Tibial nerve (tissue), 4 donors: Measurements from ENCODE around the gene ADAMTS9. TPM values are rescaled to one million over a fixed set of nuclear protein-coding genes. Genes with fewer than 3 reads are reported as not detected.

Experiments used
- DNase-seq, 2 donors: peaks; one replicate each; pipeline ENCODE4 v3.0.0-alpha.2; 2019; ENCODE audit warnings: low spot score in 2 of 2
- H3K27ac ChIP-seq, 4 donors: fragments of 200-600 bp; sonication (generic) in 3 of 4; one replicate each; pipeline ENCODE4 v1.5.1; 2017 to 2019; ENCODE audit warnings: mild to moderate bottlenecking in 1 of 4
- H3K27me3 ChIP-seq, 2 donors: fragments of 200-600 bp; sonication (generic) in 1 of 2; one replicate each; pipeline versions ENCODE4 v1.5.1 to v1.6.0; 2017 to 2019
- H3K36me3 ChIP-seq, 3 donors: fragments of 200-600 bp; sonication (generic); one replicate each; pipeline ENCODE4 v1.5.1; 2018 to 2019
- H3K4me1 ChIP-seq, 4 donors: fragments of 200-600 bp; sonication (generic) in 3 of 4; one replicate each; pipeline ENCODE4 v1.5.1; 2017 to 2019
- H3K4me3 ChIP-seq, 4 donors: fragments of 200-600 bp; sonication (generic) in 3 of 4; one replicate each; pipeline ENCODE4 v1.5.1; 2017 to 2019; ENCODE audit warnings: mild to moderate bottlenecking in 1 of 4, moderate library complexity in 1 of 4
- H3K9me3 ChIP-seq, 4 donors: fragments of 200-600 bp; sonication (generic) in 3 of 4; one replicate each; pipeline ENCODE4 v1.5.1; 2017 to 2019
- EP300 ChIP-seq, 2 donors: sonication (generic); formaldehyde crosslinking; IDR thresholded peaks; one replicate each; pipeline ENCODE4 v1.6.1; 2017; ENCODE audit warnings: antibody characterized with exemption in 2 of 2, mild to moderate bottlenecking in 1 of 2
- POLR2A ChIP-seq, 2 donors: fragments of 450-650 bp; IDR thresholded peaks; one replicate each; pipeline ENCODE4 v1.6.1; 2017; ENCODE audit warnings: antibody characterized with exemption in 2 of 2, mild to moderate bottlenecking in 2 of 2, moderate library complexity in 2 of 2
- WGBS, 2 donors: methylation state at CpG; one replicate each; pipeline ENCODE4 v1.1.5; 2018; 5-methylcytosine and 5-hydroxymethylcytosine counted together
- total RNA-seq, 4 donors: library from RNA; depleted of rRNA; stranded (reverse); fragments of >200 nt; gene quantifications; one replicate each; pipeline ENCODE4 v1.1.0, GENCODE V29; 2016
- TF ChIP-seq, protein P1 (sequence below), 5 experiments: fragments of 200-600 bp in 3 of 5; fragments of 450-650 bp in 2 of 5; sonication (generic) in 3 of 5; IDR thresholded peaks; one replicate each; pipeline ENCODE4 v1.5.1; 2016 to 2019; ENCODE audit warnings: antibody characterized with exemption in 5 of 5, mild to moderate bottlenecking in 3 of 5, moderate library complexity in 2 of 5

The ADAMTS9 gene
- total RNA-seq, 4 donors from 2014 or later = 79.1 to 145 (median 95.0) TPM

DNA sequence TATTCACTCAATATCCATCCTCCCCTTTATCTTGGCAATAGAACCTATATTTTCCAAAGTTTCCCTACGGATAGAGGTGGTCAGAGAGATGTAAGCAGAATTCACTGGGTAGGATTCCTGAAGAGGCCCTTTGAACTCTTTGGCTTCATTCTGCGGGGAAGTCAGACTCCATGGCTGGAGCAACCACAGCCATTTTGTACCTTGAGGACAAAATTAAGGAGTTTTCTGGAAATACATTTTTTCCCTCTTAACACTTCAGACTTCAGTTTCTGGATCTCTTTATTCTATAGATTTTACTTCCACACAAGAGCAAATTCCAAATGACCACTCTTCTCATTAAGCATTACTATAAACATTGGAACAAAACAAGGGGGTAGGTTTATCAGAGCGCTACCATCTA lies 43.3 kb downstream of the ADAMTS9 start:
- no peaks in the 10 kb centered on the region for H3K27me3 ChIP-seq
- no peak overlapping the region for H3K27ac ChIP-seq
- no peak overlapping the region for H3K4me3 ChIP-seq
- peaks cover 0 to 39% (median 0%) of the 10 kb centered on the region in 3 donors for H3K36me3 ChIP-seq
- no peak for DNase-seq
- TF ChIP-seq, protein P1, sequence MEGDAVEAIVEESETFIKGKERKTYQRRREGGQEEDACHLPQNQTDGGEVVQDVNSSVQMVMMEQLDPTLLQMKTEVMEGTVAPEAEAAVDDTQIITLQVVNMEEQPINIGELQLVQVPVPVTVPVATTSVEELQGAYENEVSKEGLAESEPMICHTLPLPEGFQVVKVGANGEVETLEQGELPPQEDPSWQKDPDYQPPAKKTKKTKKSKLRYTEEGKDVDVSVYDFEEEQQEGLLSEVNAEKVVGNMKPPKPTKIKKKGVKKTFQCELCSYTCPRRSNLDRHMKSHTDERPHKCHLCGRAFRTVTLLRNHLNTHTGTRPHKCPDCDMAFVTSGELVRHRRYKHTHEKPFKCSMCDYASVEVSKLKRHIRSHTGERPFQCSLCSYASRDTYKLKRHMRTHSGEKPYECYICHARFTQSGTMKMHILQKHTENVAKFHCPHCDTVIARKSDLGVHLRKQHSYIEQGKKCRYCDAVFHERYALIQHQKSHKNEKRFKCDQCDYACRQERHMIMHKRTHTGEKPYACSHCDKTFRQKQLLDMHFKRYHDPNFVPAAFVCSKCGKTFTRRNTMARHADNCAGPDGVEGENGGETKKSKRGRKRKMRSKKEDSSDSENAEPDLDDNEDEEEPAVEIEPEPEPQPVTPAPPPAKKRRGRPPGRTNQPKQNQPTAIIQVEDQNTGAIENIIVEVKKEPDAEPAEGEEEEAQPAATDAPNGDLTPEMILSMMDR (IDR thresholded peaks at IDR 0.05) = no peak
- no peak for TF ChIP-seq POLR2A (IDR thresholded peaks at IDR 0.05)
- peaks cover 0 to 22% (median 6%) of the 10 kb centered on the region in 4 donors for H3K4me1 ChIP-seq
- H3K9me3 ChIP-seq = no peaks in the 10 kb centered on the region
- WGBS, 2 donors = 92 to 95% methylated on average over 3 of the region's 3 CpGs

DNA sequence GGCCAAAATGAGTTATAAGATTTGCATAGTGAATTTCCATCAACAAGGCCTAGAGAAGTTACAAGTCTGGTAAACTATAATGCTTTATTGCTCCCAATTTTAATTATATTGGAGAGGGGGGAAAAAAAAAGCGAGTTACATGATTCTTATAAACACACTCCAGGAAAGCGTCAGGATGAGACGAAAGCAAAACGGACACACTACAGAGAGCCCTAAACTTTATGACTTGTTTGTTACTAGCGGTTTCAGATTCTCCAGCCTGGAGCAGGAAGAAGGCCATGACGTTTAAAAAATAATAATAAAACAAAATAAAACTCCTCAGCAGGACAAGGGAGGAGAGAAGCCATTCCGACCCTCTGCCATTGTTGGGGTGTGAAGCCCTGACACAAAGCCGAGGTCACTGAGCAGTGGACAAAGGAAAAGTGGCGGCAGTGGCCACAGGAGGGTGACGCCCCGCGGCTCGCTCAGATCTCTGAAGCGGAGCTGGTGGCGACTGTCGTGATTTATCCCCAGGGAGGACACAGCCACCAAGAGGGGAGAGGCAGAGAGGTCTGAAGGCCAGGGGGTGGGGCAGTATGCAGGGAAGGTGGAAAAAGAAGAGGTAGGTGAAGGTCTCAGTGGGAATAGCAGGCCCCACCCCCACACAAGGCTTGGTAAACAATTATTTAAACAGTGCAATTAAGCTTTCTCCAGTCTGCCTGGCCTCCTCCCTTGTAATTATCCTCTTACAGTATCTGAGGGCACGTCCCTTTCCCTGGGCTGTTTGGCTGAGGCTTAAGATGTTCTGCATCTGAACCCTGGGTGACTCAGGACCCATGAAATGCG lies 45.3 kb downstream of the ADAMTS9 start:
- H3K4me3 ChIP-seq = no peak overlapping the region
- TF ChIP-seq EP300 (IDR thresholded peaks at IDR 0.05) (no peak), POLR2A (IDR thresholded peaks at IDR 0.05) (no peak)
- TF ChIP-seq, protein P1 (IDR thresholded peaks at IDR 0.05) = no peak
- 70 to 74% methylated on average over 18 of the region's 18 CpGs for WGBS, 2 donors

DNA sequence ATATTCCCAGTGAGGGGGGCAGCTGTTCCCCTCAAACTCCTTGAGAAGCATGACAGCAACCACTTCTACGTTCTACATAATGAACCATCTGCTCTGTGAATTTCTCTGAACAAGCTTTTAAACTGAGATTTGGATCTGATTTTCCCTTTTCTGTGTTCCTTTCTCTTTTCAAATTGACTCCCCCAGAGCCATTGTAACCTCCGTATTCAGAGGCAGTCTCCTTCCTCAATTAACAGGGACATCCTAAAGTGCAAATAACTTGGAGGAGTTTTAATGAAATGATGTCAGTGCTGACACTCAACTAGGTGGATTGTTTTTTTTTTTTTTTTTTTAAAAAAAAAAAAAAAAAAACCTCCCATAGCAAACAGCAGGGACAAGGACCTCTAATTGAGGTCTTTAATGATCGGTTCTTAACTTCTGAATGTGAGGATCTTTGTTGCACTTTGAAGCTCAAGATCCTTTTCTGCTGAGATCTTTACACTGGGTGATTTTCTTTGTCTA lies 48.8 kb downstream of the ADAMTS9 start:
- no peak for DNase-seq
- no peaks in the 10 kb centered on the region for H3K9me3 ChIP-seq
- TF ChIP-seq POLR2A (IDR thresholded peaks at IDR 0.05) = no peak
- H3K4me1 ChIP-seq = no peaks in the 10 kb centered on the region
- H3K4me3 ChIP-seq = no peak overlapping the region
- peaks cover 0 to 28% (median 0%) of the 10 kb centered on the region in 3 donors for H3K36me3 ChIP-seq
- WGBS, 2 donors = 47 to 61% methylated on average over 3 of the region's 3 CpGs
- H3K27ac ChIP-seq = peak overlapping the region in 3 of 4 donors; percentile 41 to 57 (median 47)
- H3K27me3 ChIP-seq = no peaks in the 10 kb centered on the region

More for the DNA sequence above, 45.3 kb downstream of the ADAMTS9 start:
- Histone ChIP-seq H3K27ac (peak overlapping the region in 3 of 4 donors; percentile 42 to 60 (median 45)), H3K4me1 (peaks cover 0 to 12% (median 5%) of the 10 kb centered on the region in 4 donors), H3K36me3 (peaks cover 0 to 32% (median 0%) of the 10 kb centered on the region in 3 donors), H3K27me3 (no peaks in the 10 kb centered on the region), H3K9me3 (no peaks in the 10 kb centered on the region)
- no peak for DNase-seq

DNA sequence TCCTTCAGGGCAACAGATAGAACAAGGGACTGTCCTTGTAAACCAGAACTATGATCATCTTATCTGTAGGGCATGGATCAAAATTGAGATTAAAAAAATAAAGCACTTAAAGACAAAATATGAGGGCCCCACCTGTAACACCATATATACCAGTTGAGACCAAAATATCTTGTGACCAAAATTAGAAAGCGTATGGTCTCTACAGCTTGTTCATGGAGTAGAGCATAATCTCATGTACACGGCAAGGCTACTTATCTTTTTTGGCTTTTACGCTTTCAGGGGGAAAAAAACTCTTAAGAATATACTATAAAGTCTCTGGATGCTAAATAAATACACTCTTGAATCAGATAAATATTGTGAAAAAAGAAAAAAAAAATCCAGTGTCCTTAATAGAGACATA lies 49.3 kb downstream of the ADAMTS9 start:
- Histone ChIP-seq H3K4me1 (no peaks in the 10 kb centered on the region), H3K36me3 (peaks cover 0 to 31% (median 0%) of the 10 kb centered on the region in 3 donors), H3K9me3 (no peaks in the 10 kb centered on the region), H3K27me3 (no peaks in the 10 kb centered on the region), H3K27ac (peak overlapping the region in 2 of 4 donors; percentile 41 to 57), H3K4me3 (no peak overlapping the region)
- WGBS, 2 donors = 69 to 98% methylated on average over 3 of the region's 3 CpGs
- DNase-seq = no peak
- TF ChIP-seq, protein P1 (IDR thresholded peaks at IDR 0.05) = no peak
- no peak for TF ChIP-seq POLR2A (IDR thresholded peaks at IDR 0.05)
- no peak for TF ChIP-seq EP300 (IDR thresholded peaks at IDR 0.05)

DNA sequence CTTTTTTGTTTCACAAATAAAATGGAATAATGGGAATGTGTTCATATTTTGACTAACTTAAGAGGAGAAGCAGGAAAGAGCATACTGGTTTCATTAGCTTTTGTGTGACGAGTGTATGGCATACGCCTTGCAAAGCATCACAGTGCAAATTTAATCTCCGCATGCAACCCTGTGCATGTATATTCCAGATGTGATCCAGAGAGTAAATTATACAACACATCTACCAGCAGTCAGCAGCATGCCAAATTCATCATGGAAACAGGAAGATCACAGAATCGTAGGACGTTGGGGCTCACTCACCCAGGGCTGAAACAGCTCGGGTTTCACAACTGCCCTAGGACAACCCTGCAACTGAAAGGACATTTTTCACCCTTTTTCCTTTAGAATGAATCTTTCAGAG lies 53.4 kb downstream of the ADAMTS9 start:
- peaks cover 0 to 68% (median 0%) of the 10 kb centered on the region in 3 donors for H3K36me3 ChIP-seq
- 63 to 68% methylated on average over 6 of the region's 6 CpGs for WGBS, 2 donors

More for the DNA sequence above, 53.4 kb downstream of the ADAMTS9 start:
- Histone ChIP-seq H3K27ac (no peak overlapping the region), H3K9me3 (no peaks in the 10 kb centered on the region), H3K27me3 (no peaks in the 10 kb centered on the region), H3K4me3 (no peak overlapping the region), H3K4me1 (no peaks in the 10 kb centered on the region)
- no peak for DNase-seq
- no peak for TF ChIP-seq POLR2A (IDR thresholded peaks at IDR 0.05)
- TF ChIP-seq, protein P1 (IDR thresholded peaks at IDR 0.05) = no peak
- no peak for TF ChIP-seq EP300 (IDR thresholded peaks at IDR 0.05)
